Karpas-422 (cell line): ENCODE data around the gene CIT. TPM values are rescaled to one million over a fixed set of nuclear protein-coding genes. Genes with fewer than 3 reads are reported as not detected.
"Not testable (repeated sequence)": the region's sequence is repeated elsewhere in the genome, so short reads cannot be mapped to it uniquely, and the experiment has no call there.

ENCODE experiments used
- DNase-seq: peaks from one replicate; pipeline ENCODE4 v3.0.0-alpha.2; 2015
- H2AFZ ChIP-seq: fragments of 200-600 bp; sonication (generic); 2 replicates; pipeline ENCODE4 v1.6.1; 2014; ENCODE audit warnings: antibody characterized with exemption, low read length, mixed read lengths
- H3K27ac ChIP-seq: fragments of 200-600 bp; sonication (generic); 2 replicates; pipeline ENCODE4 v1.5.1; 2014; ENCODE audit warnings: mild to moderate bottlenecking, low read length, moderate library complexity
- H3K27me3 ChIP-seq: fragments of 200-600 bp; sonication (generic); 2 replicates; pipeline ENCODE4 v1.6.1; 2014; ENCODE audit warnings: low read length, mixed read lengths
- H3K36me3 ChIP-seq: fragments of 200-600 bp; sonication (generic); 2 replicates; pipeline ENCODE4 v1.6.1; 2014; ENCODE audit warnings: low read length, mixed read lengths; ENCODE audit not compliant: insufficient read depth
- H3K4me1 ChIP-seq: fragments of 200-600 bp; sonication (generic); 2 replicates; pipeline ENCODE4 v1.6.1; 2014; ENCODE audit warnings: mild to moderate bottlenecking, low read length, mixed read lengths
- H3K4me2 ChIP-seq: fragments of 200-600 bp; sonication (generic); 2 replicates; pipeline ENCODE4 v1.6.1; 2014; ENCODE audit warnings: low read length, low read depth, mild to moderate bottlenecking; ENCODE audit not compliant: poor library complexity, severe bottlenecking
- H3K4me3 ChIP-seq: fragments of 200-600 bp; sonication (generic); 2 replicates; pipeline ENCODE4 v1.5.1; 2014; ENCODE audit warnings: mild to moderate bottlenecking, antibody characterized with exemption, low read length, mixed read lengths
- H3K79me2 ChIP-seq: fragments of 200-600 bp; sonication (generic); 2 replicates; pipeline ENCODE4 v1.6.1; 2014; ENCODE audit warnings: mild to moderate bottlenecking, low read length, mixed read lengths
- H3K9ac ChIP-seq: fragments of 200-600 bp; sonication (generic); 2 replicates; pipeline ENCODE4 v1.6.0; 2014; ENCODE audit warnings: low read length
- H3K9me2 ChIP-seq: fragments of 200-600 bp; sonication (generic), shearing (Covaris generic); replicated peaks from 2 replicates; pipeline ENCODE4 v1.6.0; 2014; ENCODE audit warnings: mild to moderate bottlenecking, low read length, moderate library complexity; ENCODE audit not compliant: insufficient read depth
- H3K9me3 ChIP-seq: fragments of 300-700, 200-600 bp; sonication (generic); 2 replicates; pipeline ENCODE4 v1.6.1; 2014; ENCODE audit warnings: low read length, mixed read lengths
- H4K20me1 ChIP-seq: fragments of 200-600 bp; sonication (generic); 2 replicates; pipeline ENCODE4 v1.6.1; 2014; ENCODE audit warnings: mild to moderate bottlenecking, antibody characterized with exemption, low read length, low read depth; ENCODE audit not compliant: insufficient read depth
- total RNA-seq: library from RNA; depleted of rRNA; stranded (reverse); fragments of >200 nt; shearing (Covaris generic); gene quantifications from 2 replicates; pipeline ENCODE4 v1.2.3, GENCODE V29; 2014; ENCODE audit warnings: low replicate concordance; rRNA removed

The CIT gene
- total RNA-seq, 1 experiment from 2014 or later, result 16.5 TPM

DNA sequence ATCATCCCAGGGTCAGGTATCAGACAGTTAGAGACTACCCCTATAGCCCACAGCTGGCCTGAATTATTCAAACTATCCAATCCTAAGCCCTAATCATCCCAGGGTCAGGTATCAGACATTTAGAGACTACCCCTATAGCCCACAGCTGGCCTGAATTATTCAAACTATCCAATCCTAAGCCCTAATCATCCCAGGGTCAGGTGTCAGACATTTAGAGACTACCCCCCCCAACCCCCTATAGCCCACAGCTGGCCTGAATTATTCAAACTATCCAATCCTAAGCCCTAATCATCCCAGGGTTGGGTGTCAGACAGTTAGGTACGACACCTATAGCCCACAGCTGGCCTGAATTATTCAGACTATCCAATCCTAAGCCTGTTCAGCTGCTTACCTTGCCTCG lies 220.1 kb downstream of the CIT start:
- not testable (repeated sequence) for H3K27ac ChIP-seq, DNase-seq, H3K79me2 ChIP-seq, H4K20me1 ChIP-seq, H3K4me2 ChIP-seq, H3K27me3 ChIP-seq, H3K9me2 ChIP-seq, H3K36me3 ChIP-seq, H3K4me3 ChIP-seq, H2AFZ ChIP-seq, H3K4me1 ChIP-seq, H3K9me3 ChIP-seq, H3K9ac ChIP-seq

DNA sequence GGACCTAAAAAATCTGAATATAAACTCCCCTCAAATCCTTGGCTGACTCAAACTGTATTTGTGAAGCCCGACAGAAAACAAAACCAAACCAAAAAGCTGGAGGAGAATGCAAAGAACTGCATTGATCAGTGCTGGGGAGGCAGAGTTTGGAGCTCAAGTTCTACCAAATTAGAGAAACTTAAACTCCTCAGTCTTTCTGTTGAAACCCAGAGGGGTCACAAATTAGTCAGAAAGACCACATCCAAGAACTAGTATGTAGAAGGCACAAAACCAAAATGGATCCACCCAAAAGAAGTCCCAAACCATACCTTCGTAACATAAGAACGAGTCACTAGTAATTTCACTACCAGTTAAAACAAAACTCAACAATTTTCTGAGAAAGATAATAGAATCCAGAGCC lies 224.5 kb downstream of the CIT start:
- Histone ChIP-seq H3K9me2 (no peaks in the 10 kb centered on the region), H4K20me1 (no peaks in the 10 kb centered on the region), H3K4me1 (no peaks in the 10 kb centered on the region), H3K9me3 (no peaks in the 10 kb centered on the region), H3K27me3 (peaks cover 2% of the 10 kb centered on the region; the same call in 1 of the 2 replicates), H3K79me2 (no peaks in the 10 kb centered on the region), H2AFZ (no peak overlapping the region), H3K36me3 (no peaks in the 10 kb centered on the region), H3K27ac (no peak overlapping the region), H3K4me2 (no peak overlapping the region), H3K9ac (no peak overlapping the region), H3K4me3 (no peak overlapping the region)
- no peak for DNase-seq

DNA sequence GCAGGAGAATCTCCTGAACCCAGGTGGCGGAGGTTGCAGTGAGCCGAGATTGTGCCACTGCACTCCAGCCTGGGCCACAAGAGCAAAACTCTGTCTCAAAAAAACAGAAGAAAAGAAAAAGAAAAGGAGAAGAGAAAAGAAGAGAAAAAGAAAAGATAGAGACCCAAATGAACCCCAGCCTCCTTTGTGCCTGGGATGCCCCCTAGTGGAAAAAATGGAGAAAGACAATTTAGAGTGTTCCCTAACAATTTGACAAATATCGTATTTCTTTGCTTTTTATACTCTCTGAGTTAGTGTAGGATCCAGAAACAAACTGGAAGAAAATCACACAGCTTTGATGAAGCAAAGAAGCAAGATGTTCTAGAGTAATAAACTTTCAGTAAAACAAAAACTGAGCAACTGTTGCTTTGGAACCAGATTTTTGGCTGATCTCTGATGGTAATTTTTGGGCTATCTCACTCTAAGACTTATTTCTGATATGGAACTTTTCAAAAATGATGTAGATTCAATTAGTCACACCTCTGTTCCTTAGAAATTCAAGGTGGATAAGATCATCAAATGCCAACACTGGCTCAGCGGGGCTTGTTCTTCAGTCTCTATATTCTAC lies 227.8 kb downstream of the CIT start:
- Histone ChIP-seq H3K27me3 (peaks cover 2% of the 10 kb centered on the region; the same call in 1 of the 2 replicates), H3K9me2 (no peaks in the 10 kb centered on the region), H3K4me3 (no peak overlapping the region), H3K9ac (no peak overlapping the region), H2AFZ (no peak overlapping the region), H3K4me2 (no peak overlapping the region), H3K4me1 (no peaks in the 10 kb centered on the region), H3K79me2 (no peaks in the 10 kb centered on the region), H3K9me3 (no peaks in the 10 kb centered on the region), H3K27ac (no peak overlapping the region), H3K36me3 (no peaks in the 10 kb centered on the region), H4K20me1 (no peaks in the 10 kb centered on the region)
- DNase-seq, result peak; percentile 72

DNA sequence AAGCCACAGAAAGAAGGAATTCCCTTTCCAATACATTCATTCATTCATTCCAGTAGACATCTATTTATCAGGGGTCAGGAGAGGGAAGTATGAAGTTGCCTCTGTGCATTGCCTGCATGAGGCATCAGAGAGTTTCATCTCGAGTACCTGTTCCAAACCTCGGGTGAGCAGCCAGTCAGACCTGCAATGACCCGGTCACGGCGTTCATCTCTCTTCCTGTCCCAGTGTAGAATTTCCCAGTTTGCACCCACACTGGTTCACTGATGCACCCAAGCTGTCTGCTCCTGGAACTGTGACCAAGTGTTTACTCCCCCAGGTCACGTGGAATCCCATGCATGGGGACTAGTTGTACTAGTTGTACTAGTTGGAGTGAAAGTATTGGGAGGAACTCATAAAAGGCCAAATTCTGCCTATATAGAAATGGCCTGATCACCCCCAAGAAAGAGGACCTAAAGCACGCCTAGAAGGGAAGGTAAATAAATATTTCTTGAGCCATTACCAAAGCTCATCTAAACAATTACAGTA lies 231.5 kb downstream of the CIT start:
- Histone ChIP-seq H3K9me3 (no peaks in the 10 kb centered on the region), H3K4me3 (no peak overlapping the region), H2AFZ (no peak overlapping the region), H3K9ac (no peak overlapping the region), H3K27ac (no peak overlapping the region), H3K9me2 (no peaks in the 10 kb centered on the region), H3K36me3 (no peaks in the 10 kb centered on the region), H4K20me1 (no peaks in the 10 kb centered on the region), H3K4me1 (no peaks in the 10 kb centered on the region), H3K27me3 (peaks cover 2% of the 10 kb centered on the region; the same call in 1 of the 2 replicates), H3K79me2 (no peaks in the 10 kb centered on the region), H3K4me2 (no peak overlapping the region)
- DNase-seq, result no peak

DNA sequence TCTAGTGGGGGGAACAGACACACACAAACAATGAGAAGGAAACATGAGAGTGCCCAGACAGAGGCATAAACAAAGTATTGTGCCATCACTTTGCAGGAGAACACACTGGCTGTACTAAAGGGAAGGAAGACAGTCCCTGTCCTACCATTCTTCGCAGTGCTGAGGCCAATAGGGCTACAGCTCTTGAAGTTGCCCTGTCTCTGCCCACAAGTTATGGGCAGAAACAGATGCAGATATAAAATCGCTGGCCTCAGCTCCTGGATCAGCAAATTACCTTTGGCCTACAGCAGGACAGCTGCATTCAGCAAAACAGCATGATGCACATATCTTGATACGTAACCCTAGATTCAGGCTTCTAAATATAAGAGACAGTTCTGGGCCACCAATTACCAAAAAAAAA lies 232.2 kb downstream of the CIT start:
- no peak for DNase-seq
- H3K36me3 ChIP-seq, result no peaks in the 10 kb centered on the region

DNA sequence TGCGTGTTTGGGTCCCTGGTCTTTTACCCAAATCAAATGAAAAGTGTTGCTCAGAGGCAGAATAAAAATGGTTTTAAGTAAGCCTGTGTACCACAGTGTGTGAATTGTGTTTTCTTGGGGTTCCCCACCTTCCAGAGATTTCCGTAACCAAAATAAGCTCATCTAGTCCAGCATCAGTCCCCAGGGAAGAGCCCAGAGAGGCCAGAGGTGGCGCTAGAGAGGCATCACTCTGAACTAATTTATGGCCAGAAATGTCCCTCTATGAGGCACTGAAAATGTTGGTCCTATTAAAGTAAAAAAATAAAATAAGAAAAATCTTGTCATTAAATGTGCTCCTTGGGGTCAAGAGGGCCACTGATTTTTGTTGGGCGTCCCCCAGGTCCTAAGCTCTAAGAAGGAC lies 234.1 kb downstream of the CIT start:
- no peaks in the 10 kb centered on the region for H3K9me2 ChIP-seq
- H3K27ac ChIP-seq, result no peak overlapping the region
- no peaks in the 10 kb centered on the region for H3K27me3 ChIP-seq
- no peaks in the 10 kb centered on the region for H4K20me1 ChIP-seq
- H3K9ac ChIP-seq, result no peak overlapping the region
- no peaks in the 10 kb centered on the region for H3K79me2 ChIP-seq
- no peaks in the 10 kb centered on the region for H3K36me3 ChIP-seq
- no peaks in the 10 kb centered on the region for H3K4me1 ChIP-seq
- H3K4me3 ChIP-seq, result no peak overlapping the region
- peak; percentile 73 for DNase-seq
- no peaks in the 10 kb centered on the region for H3K9me3 ChIP-seq
- no peak overlapping the region for H3K4me2 ChIP-seq
- no peak overlapping the region for H2AFZ ChIP-seq

More for the DNA sequence above, 232.2 kb downstream of the CIT start:
- Histone ChIP-seq H4K20me1 (no peaks in the 10 kb centered on the region), H3K27me3 (no peaks in the 10 kb centered on the region), H3K4me2 (no peak overlapping the region), H2AFZ (no peak overlapping the region), H3K9ac (no peak overlapping the region), H3K9me3 (no peaks in the 10 kb centered on the region), H3K79me2 (no peaks in the 10 kb centered on the region), H3K4me1 (no peaks in the 10 kb centered on the region), H3K4me3 (no peak overlapping the region), H3K9me2 (no peaks in the 10 kb centered on the region), H3K27ac (no peak overlapping the region)

Other genes with a start within 250 kb of the CIT start
- gene PRKAB1, start 209.2 kb downstream of the CIT start, total RNA-seq, result 28.1 and 32.7 TPM in 2 replicates
- gene BICDL1, start 111.9 kb upstream of the CIT start, total RNA-seq, result 28.5 and 57.6 TPM in 2 replicates
- 18.9 and 29.4 TPM in 2 replicates for gene RAB35, start 239.4 kb upstream of the CIT start, total RNA-seq